IPS-NIHi7 (cell line): ENCODE data around the gene GNAS-AS1.
"Not testable (repeated sequence)": the region's sequence is repeated elsewhere in the genome, so short reads cannot be mapped to it uniquely, and the experiment has no call there.

Experiments
- DNase-seq: peaks from one replicate; pipeline ENCODE4 v3.0.0; 2012; ENCODE audit warnings: mixed read lengths; ENCODE audit errors: extremely low spot score

The GNAS-AS1 gene

DNA sequence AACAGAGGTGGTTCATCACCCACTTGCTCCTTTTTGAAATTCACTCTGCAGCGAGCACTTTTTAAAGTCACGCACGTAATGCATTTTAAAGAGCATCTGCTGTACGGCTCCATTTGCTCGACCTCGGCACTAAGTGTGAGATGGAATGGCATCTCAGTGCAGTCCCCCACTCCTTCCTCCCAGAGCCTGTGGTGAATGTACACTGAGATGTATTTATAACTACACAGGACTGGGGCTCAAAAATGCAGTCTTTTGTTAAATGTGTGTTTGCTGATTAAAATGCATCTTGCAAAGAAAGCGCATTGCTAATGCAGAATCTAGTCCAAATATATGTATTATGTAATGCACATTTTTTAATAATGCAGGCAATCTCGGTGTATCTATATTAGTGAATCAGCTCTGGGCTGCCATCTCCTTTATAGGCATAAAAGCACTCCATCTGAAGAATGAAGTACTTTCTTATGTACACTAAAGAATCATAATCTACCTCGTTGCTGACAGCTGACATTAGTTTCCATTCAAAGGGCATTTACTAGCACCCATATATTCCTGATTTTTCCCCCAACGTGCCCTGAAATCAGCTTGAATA, 14.0 kb downstream of the GNAS-AS1 start:
- no peak for DNase-seq

DNA sequence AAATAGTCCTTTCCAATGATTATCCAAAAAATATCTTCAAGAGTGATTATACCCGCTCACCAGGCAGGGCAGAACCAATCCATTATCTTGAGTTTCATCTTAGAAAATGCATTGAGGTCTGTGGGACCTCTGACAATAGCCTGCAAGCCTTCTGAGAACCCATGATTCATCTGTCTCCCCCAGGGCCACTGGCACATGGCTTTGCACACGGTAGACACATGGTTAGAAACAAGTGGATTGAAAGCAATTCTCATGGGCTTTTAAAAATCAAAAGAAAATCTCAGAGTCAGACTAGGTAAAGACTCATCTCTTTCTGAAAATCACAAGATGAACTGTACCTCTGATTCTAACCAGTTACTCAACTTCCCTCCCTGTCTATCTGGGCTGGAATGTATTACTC, 15.5 kb downstream of the GNAS-AS1 start:
- no peak for DNase-seq

DNA sequence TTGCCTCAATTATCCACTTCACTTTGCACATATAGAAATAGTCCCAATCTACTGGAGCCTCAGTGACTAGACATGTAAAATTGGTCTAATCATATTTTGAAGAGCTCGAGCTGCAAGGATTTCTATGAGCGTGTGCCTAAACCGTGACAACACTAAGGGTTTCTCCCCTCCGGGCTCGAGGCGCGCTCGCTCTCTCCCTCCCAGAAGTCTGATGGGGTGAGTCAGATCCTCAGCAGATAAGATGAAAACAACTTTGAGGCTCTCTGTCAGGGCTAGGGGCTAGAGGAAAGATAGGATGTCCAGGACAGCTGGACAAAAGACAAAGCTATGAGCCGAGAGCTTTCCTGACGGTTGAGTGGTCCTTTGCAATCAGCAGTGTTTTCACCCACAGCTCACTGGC, 16.8 kb downstream of the GNAS-AS1 start:
- no peak for DNase-seq

DNA sequence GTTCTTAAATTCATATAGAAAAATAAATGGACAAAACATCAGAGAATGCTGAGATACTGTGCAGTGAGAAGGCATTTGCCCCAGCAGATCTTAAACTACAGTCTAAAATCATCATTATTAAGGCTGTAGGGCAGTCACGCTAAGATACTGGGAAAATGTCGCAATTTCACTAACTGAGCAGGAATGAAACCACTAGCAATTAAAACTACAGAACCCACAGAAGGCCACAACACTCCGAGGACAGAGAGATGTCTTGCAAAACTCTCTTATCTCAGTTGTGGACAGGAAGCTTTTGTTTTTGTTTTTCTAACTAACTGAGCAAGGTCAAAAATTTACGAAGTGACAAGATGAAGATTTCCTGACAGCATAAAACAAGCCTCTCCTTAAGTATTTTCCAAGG, 18.2 kb downstream of the GNAS-AS1 start:
- DNase-seq: no peak

DNA sequence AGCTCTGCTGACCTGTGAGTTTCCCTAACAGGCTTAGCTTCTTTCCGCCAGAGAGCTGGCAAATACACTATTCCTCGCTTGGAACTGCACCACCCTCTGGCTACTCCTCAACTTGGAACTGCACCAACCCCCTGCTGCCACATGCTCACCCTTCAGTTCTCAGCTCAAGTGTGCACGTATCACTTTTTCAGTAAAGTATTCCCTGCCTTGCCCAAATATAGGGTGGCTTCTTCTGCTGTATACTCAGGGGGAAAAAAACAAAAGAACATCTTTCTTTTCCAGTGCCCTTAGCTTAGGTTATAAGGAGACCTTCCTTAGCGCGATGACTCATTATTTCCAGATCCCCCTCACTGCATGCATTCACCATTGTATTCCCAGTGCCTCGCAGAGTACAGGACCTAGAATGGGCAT, 21.2 kb downstream of the GNAS-AS1 start:
- no peak for DNase-seq

DNA sequence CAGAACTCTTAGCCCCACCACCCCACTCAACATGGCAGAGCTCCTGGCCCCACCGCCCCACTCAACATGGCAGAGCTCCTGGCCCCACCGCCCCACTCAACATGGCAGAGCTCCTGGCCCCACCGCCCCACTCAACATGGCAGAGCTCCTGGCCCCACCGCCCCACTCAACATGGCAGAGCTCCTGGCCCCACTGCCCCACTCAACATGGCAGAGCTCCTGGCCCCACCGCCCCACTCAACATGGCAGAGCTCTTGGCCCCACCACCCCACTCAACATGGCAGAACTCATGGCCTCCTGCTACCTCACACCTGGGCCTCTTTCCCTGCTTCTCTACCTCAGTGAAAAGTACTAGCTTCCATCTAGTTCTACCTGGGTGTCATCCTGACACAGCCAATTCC, 21.9 kb downstream of the GNAS-AS1 start:
- not testable (repeated sequence) for DNase-seq

DNA sequence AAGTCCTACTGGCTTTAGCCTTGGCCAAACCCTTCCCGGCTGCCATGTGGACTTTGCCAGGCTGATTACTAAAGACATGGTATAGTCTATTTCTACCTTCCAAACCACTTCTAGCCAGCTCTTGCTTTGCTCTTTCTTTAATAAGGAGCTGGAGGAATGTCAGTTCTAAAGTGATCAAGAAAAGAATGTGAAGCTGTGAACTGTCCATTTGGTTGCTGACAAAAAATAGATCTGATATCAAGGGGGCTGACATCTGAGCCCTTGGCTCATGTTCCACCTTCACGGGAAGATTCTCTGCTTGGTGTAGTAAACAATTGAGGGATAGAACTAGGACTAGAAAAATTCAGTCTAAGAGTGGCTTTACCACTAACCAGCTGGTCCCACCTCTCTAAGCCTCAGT, 22.6 kb downstream of the GNAS-AS1 start:
- DNase-seq: no peak

DNA sequence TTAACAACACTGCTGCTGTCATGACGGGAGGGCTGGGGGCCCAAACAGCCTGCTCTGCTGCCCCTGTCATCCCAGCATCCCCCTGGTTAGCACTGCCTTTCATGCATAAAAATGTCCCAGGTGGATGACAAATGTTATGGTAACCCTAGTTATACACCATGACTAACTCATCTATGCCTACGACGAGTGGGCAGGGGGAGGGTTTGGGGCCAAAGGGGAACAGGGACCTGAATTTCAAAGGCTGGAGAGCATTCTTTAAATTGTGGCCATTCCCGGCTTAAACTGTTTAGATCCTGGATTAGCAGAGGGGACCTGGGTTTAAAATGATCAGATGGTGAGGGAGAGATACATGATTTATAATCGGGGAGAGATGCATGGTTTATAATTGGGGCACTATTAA, 24.4 kb downstream of the GNAS-AS1 start:
- DNase-seq: no peak

DNA sequence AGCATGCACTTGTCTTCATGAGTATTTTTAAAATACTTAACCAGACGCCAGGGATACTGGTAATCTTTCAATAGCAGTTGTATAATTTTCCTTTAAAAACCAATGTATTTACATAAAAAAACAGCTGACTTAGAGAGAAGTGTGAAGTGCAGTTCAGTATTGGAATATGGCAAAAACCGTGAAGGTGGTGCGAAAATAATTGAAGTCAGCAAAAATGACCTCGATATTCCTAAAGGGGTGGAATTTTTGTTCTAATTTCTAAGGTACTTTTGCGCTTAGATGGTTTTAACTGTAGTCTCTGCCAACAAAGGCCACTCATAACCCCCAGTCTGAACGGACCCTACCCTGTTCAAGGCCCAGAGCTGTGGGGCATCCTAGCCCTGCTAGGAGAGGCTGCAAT, 25.3 kb downstream of the GNAS-AS1 start:
- no peak for DNase-seq

DNA sequence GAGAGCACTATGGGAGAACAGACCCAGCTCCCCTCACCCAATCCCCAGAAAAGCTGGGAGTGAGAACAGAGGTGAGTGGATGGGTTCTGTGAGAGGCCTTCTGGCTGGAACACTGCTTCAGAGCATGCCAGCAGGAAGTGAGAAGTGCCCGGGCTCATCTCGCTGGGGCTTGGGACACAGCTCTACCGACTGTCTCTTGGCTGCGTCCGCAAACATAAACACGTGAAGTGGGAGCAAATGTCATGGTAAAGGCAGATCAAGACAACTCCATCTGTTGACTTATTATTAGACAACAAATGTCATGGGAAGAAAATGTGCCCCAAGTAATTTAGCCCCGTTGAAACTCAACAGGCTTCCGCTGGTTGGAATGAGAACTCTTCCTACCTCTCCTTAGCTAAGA, 25.9 kb downstream of the GNAS-AS1 start:
- DNase-seq: no peak

DNA sequence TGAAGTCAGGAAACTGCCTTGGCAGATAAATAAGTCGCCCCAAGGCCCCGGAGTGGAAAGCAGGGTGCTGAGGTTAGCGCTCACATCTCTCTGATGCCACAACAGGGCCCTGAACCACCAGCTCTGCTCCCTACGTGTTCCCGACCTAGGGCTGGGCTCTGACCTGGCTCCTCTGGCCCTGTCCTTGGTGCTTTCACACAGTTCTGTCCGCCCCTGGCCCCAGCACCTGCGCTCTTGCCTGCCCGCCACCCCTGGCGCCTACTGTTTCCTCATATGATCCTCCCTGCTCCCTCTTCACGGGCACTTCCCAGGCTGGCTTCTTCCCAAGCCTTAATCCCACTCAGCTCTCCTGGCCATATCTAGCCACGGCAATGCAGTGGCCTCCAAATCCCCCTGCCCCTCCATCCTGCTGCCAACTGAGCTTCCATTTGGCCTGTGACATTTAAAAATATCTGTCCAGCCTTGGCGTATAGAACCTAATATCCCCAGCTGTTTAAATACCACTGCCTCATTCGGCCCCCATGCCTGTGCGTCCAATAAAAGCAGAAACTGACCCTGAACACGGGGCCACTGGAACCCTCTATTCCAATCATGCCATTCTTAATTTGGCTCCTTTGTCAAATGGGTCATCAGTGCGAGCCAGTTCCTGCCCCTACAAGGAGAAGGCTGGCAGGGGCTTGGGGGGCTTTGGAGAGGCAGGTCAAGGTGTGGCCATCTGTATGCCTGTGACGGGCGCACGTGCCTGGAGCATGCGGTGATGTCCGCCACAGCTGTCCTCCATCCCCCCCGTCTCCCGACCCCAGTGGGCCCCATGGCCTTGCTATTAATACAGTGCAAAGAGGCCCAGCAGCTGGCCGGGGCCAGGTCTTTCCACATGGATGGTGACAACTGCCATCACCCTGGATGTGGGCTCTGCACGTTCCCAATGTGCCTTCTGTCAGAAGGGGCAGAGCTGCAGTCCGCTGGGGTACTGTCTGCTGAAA, 27.7 kb downstream of the GNAS-AS1 start:
- no peak for DNase-seq

DNA sequence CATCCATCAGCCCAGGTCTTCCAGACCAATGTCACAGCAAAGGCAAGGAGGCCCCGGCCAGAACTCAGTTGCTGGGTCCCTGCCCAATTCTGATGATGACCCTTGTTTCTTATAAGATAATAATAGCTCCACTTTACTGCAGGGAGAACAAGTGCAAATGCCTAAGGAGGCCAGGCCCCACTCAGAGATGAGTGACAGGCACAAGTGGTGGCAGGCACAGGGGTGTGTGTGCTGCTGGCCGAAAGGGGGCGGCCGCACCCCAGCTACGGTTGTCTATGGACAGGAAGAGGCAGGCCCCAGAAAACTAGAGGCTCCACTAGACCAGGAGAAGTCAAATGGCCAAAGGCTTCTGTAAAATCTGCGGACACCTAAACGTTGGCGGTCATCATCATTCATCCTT, 28.6 kb downstream of the GNAS-AS1 start:
- DNase-seq: no peak

DNA sequence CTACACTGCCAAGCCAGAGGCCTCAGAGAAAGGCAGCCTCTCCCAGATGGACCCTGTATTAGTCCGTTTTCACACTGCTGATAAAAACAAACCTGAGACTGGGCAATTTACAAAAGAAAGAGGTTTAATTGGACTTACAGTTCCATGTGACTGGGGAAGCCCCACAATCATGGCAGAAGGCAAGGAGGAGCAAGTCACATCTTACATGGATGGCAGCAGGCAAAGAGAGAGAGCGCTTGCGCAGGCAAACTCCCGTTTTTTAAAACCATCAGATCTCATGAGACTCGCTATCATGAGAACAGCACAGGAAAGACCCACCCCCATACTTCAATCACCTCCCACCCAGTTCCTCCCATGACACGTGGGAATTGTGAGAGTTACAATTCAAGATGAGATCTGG, 30.2 kb downstream of the GNAS-AS1 start:
- DNase-seq: not testable (repeated sequence)

DNA sequence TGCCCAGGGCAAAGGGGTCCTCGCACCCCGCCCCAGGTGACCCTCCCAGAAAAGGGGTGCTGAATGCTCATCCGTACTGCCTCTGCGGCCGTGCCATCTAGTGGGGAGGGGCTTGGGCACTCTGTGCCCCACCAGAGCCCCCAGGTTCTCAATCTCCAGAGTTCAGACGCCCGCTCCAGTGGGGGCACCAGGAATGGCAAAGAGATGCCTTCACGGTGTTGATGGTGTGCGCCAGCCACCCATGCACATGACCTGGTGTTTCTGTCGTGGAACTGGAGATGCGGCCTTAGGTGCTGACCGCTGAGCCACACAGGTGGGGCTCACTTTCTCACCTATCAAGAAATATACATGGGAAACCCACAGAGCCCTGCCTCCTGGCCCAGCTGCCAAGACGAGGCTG, 30.8 kb downstream of the GNAS-AS1 start:
- DNase-seq: no peak

DNA sequence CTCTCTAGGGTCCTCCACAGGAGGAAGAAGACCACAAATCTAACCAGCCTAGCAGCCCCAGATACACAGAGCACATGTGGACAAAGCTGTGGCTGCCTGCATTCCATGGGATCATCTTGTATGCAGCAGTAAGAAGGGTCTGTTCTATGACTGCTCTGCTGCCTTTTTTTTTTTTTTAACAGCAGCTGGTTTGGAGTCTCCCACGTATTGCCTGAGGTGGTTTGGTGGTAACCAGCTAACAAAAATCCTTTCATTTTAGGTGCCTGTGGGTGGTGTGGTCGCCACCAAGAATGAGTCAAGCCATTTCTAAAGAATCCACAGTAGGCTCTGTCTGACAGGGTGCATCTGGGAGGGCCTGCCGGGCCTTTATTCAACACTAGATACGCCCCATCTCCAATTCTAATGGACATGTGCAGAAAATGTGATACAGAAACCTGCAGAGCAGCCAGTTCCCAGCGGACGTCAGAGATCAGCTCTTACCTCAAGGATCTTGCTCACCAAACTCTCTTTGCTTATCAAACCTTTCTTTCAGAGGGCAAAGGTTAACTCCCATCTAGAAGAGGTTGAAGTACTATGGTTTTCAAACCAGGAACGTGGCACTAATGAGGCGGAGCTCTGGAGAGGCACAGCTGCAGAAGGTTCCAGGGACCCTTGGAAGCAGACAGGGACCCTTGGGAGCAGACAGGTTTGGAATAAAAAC, 32.0 kb downstream of the GNAS-AS1 start:
- no peak for DNase-seq

DNA sequence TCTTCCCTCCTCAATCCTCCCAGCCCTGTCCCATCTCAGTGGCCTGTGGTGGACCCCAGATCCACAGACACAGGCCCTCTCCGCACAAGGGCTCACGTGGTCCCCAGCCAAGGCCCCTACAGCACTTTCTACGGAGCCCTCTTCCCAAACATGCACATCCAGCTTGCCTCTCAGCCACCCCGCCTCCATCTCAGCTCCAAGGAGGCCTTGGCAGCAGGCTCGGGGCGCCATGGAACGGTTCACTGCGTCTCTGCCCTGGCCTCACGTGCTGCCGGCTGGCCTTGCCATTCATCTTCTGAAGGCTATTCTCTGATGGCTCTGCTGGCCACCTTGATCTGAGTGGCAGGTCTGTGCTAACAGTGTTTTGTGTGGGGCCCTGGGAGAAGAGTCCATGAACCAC, 33.0 kb downstream of the GNAS-AS1 start:
- no peak for DNase-seq

DNA sequence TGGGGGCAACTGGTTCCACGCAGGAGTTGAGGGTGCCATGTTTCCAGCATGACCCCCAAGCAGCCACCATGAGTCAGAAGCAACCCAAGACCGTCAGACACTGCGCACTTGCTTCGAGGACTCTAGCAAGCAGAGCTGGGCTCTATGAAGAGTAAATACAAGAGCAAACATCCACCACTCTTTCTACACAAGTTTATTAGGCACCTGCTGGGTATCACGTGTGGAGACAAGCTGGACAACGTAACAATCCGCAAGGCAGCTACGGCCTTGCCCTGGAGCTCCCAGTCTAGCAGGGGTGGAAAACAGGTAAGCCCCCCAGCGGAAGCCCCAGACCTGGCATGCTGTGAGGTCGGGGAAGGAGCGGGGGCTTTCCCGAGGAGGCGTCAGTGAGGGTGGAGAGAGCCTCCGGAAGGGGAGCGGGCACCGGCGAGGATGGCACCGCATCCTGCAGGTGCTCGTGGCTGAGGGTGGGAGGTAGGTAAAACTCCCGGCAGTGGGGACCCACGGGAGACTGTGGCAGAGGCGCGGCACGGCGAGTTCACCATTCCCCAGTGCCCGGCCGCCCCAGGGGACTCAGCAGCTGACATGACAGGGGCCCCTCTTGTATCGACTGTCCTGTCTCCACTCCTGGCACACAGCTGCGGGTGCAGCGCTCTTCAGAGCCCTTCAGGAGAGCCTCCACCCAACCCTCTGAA, 33.6 kb downstream of the GNAS-AS1 start:
- no peak for DNase-seq

DNA sequence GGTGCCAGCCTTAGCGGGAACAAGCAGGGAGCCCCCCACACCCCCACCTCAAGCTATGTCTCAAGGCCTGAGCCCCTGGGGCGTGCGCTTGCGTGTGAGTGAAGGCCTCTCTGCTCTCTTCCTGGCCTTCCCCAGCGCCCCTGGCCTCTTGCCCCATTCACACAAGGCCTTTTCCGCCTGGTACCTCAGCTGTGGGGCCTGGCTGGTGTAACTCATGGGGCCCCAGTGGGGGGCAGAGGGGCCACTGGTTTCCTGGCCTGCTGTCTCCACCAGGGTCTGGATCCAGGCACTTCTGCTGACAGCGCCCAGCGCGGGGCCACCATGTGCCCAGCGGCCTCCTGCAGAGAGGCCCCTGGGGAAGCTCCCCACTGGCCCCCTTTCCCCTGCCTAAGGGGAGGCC, 34.7 kb downstream of the GNAS-AS1 start:
- no peak for DNase-seq

DNA sequence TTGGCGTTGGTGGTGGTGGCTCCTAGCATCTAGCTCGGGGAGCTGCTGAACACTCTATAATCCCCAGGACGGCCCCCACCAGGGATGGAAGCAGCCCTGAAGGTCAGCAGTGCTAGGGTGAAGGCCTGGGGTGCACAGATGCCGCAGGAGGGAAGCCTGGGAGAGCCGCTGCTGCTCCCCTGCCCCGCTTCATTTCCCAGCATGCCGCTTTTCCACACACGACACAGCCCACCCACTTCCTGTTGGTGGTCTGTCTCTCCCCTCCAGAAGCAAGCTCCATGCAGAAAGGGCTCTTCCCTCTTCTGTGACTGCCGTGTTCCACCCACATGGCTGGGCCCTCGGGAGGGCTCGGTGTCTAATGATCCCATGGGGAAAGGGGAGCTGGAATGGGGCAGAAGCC, 35.3 kb downstream of the GNAS-AS1 start:
- DNase-seq: no peak

DNA sequence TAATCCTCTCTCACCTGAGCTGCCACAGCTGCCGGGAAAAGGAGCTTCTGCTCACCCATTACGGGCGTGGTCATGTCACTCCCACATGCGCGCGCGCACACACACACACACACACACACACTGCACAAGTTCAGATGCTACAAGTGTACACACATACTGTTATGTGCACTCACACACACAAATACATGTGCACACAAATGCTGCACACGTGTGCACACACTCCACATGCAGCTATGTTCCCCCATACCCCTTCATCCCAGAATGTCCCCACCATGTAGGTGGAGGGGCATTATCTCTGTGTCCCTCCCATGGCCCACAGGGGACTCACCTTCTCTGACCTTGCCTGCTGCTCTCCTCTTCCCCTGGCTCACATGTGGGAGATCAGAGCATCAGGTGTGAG, 37.3 kb downstream of the GNAS-AS1 start:
- no peak for DNase-seq

DNA sequence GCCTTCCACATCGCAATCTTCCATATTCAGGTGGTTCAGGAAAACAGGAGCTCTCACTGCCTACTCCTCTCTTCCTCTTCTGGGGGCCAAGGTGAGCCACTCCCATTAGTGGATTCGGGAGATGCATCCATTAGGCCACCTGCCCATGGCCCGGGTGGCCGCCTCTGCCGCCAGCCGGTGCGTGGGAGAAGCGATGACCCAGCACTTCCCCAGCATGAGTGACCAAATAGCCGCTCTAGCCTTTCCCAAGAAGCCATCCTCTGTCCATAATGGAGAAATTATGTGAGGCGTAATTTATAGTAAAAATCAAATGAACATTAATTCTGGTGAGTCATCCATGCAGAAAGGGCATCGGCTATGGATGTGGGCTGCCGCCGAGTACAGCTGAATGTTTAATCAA, 39.4 kb downstream of the GNAS-AS1 start:
- no peak for DNase-seq

DNA sequence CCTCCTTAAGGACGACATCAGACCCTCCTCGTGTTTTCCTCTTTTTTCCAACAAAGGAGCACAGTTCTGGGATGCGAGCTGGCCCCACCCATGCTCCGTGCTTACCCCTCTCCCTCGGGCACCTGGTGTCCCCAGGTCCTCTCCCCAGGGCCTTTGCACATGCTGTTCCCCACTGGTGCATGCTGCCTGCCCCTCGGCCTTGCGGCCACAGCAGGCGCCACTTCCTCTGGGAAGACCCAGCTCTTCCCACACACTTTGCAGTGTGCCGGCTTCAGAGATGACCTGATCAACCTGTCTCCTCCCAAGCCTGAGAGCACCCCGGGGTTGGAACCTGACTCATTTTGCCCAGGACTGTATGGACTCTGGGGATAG, 39.8 kb downstream of the GNAS-AS1 start:
- no peak for DNase-seq
